AG09319 (cell line): ENCODE measurements around the gene KCNJ6.
"Not testable (repeated sequence)": the region's sequence is repeated elsewhere in the genome, so short reads cannot be mapped to it uniquely, and the experiment has no call there.

Source experiments
- DNase-seq: peaks from one replicate; pipeline ENCODE4 v3.0.0-alpha.2; 2010; ENCODE audit warnings: low read depth; ENCODE audit errors: extremely low read depth
- CTCF ChIP-seq: IDR thresholded peaks from 2 replicates; pipeline ENCODE4 v1.5.1; 2011; ENCODE audit warnings: low read depth, mild to moderate bottlenecking, inconsistent platforms, low read length, moderate library complexity

Gene KCNJ6

GRCh38 chr21:37939838-37940237 is 23.6 kb upstream of the KCNJ6 start:
- DNase-seq = no peak
- no peak for TF ChIP-seq CTCF

- DNase-seq = no peak
- no peak for TF ChIP-seq CTCF
Observed at GRCh38 chr21:37939251-37939650, 23.0 kb upstream of the KCNJ6 start.

- no peak for DNase-seq
- no peak for TF ChIP-seq CTCF
Observed at GRCh38 chr21:37937668-37938067, 21.4 kb upstream of the KCNJ6 start.

DNA sequence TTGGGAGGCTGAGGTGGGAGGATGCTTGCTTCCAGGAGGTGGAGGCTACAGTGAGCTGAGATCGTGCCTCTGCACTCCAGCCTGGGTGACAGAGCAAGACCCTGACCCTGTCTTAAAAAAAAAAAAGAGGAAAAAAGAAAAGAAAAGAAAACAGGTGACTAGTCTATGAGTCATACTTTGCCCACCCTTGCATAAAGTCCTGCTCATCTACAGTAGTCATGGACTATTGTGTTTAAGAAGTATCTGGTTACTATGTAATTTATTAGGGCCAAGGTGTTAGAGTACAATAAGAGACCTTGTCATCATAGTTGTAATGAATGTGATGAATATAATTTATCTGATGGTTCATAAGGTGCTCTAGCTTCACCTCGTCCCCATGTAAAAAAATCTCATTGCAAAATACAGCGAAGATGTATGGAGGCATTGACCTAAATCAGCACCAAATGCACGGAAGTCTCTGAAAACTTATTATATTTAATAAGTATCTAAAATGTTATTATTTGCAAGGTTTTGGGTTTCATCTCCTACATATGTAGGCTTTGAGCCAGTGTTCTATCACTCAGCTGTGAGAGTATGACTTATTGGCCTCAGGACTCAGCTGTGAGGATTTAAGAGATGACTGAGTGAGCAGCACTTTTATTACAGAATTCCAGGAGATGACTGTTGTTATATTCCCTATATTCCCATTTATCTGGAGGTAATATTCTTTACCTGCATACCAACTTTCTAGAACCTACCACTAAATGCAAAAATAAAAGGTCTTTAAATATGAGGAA is 19.9 kb upstream of the KCNJ6 start:
- no peak for DNase-seq
- no peak for TF ChIP-seq CTCF

DNA sequence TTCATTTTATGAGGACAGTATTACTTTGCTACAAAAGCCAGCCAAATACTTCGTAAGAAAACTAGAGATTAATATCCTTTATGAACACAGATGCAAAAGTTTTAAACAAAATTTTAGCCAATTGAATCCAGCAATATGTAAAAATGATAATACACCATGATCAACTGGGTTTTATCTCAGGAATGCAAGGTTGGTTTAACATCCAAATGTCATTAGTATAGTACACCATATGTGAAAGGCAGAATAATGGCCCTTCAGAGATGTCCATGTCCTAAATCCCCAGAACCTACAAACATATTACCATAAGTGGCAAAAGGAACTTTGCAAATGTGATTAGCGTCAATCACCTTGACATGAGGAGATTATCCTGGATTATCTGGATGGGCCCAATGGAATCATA is 16.7 kb upstream of the KCNJ6 start:
- no peak for TF ChIP-seq CTCF
- no peak for DNase-seq

DNA sequence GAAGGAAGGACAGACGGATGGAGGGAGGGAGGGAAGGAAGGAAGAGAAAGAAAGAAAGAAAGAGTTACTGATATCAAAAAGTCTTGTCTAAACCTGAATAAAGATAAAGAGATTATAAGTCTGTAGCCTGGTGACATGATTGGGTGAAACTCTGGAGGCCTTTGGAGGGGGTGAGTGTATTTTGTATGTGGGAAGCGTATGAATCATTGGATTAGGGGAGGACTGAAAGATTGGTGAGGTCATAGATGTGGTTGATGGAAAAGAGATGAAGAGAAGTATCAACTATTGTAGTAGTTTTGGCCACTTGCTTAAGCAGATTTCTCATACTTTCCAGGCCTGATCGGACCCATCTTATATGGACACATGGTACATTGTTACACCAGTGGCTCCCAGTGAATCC is 11.5 kb upstream of the KCNJ6 start:
- no peak for DNase-seq
- no peak for TF ChIP-seq CTCF

DNA sequence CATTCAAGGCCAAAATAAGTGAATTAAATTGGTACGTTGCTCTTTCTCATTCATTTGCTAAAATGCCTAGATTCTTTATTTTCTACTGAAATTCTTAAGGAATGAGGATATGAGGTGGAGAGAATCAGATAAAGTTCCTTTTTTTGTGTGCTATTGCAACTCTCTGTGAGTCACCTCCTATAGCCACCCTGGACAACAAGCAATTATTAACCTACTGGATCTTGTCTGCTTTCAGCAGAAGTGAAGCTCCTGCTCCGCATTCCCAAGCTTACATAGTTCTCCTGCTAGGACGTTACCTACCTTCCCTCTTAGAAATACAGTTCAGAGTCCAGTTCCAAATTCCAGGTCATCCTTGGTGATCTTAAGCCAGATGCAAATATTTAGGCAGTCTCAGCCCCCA is 4.8 kb upstream of the KCNJ6 start:
- no peak for TF ChIP-seq CTCF
- DNase-seq = no peak

DNA sequence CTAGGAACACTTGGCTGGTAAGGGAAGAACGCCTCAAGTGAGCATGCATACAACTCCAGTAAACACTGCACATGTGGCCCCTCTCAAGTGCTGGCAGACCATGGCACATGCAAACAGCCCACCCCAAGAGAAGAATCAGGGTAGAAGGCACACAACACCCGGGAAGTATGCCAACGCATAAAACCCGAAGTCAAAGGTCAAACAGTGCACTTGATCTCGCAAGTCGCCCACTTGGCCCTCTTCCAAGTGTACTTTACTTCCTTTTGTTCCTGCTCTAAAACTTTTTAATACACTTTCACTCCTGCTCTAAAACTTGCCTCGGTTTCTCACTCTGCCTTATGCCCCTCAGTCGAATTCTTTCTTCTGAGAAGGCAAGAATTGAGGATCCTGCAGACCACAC is 4.0 kb upstream of the KCNJ6 start:
- DNase-seq = not testable (repeated sequence)
